ENCODE results near the gene NIT1.
A peak's percentile ranks its signal among the peaks of the same experiment; 100 is the strongest.
"Not testable (repeated sequence)": the region's sequence is repeated elsewhere in the genome, so short reads cannot be mapped to it uniquely, and the experiment has no call there.

The NIT1 gene

GRCh38 chr1:161113915-161114314, 4.0 kb upstream of the NIT1 start:
- no peak for DNase-seq

- no peak for DNase-seq
Observed at GRCh38 chr1:161114556-161114955, 3.3 kb upstream of the NIT1 start.

GRCh38 chr1:161115132-161115711, 2.7 kb upstream of the NIT1 start:
- DNase-seq = peak in 2 of 4 experiments; percentile 15 to 59

GRCh38 chr1:161115961-161116360, 1.9 kb upstream of the NIT1 start:
- DNase-seq = not testable (repeated sequence)

DNA sequence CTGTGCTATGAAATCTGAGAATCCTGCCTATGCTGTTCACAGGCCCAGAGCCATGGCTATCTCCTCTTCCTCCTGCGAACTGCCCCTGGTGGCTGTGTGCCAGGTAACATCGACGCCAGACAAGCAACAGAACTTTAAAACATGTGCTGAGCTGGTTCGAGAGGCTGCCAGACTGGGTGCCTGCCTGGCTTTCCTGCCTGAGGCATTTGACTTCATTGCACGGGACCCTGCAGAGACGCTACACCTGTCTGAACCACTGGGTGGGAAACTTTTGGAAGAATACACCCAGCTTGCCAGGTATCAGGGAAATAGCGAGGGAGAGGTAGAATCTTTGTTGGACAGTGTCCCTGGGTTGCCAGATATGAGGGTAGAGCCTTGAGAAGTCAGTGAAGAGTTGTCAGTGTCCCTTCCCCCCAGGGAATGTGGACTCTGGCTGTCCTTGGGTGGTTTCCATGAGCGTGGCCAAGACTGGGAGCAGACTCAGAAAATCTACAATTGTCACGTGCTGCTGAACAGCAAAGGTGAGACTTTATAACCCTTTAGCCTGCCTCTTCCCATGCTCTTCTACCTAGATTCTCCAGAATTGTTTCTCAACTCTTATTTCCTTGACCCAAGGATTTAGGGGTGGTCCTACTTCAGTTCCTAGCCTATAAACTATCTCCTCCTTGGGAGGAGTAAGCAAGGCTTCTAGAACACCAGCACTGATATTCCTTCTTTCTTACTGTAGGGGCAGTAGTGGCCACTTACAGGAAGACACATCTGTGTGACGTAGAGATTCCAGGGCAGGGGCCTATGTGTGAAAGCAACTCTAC, 1.4 kb downstream of the NIT1 start:
- DNase-seq = peak; percentile 44 to 74 (median 60)

GRCh38 chr1:161121042-161121650, 3.2 kb downstream of the NIT1 start:
- DNase-seq = peak; percentile 26 to 54 (median 42)

DNA sequence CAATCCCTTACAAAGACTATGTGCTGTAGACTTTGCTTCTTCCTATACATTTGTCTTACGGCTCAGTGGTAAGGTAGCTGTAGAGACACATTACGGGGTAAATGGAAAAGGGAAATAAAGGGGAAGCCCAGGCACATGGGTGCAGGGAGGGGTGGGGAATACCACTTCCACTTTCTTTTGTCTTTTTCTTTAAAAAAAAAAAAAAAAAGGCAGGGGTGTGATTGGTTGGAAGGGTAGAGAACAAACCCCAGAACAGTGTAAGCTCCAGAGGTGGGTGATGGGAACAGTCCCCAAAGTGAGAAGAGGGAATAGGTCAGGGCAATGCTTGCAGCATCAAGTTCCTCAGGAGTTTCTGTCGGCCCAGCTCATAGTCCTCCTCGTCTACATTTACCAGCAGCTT, 3.9 kb downstream of the NIT1 start:
- DNase-seq = peak; percentile 53 to 81 (median 74)

DNA sequence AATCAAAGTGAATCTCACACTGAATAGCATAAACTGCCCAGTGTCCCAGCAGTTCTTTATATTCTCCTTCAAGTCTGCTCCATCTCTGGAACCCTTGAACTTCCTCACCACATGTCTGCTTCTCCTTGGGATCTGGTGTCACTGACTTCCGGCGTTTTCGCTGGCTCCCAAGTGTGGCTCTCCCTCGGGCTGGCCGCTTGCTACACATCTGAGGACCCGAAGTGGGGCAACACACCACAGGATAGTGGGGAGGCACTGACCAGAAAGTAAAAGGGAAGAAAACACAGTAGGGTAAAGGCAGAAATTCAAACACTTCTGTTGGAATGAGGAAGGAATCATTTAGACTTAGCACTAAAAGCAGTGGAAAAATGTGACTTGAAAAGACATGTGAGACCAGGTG, 5.1 kb downstream of the NIT1 start:
- no peak for DNase-seq

DNA sequence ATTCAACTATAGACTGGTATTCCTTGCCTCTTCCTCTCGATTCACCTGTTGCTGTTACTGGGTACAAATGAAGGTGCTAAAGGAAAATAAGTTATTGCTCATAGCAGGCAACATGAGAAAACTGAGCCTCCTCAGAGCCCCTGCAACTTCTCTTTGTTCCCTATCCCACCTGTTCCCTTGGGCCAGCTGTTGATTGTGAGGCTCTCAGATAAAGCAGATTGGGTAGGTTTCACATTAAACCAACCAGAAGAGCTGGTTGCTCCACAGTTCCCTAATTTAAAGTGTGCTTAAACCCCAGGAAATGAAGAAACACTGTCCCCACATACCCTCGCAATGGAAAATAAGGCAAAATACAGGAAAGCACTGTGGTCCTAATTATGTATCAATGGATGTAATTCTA, 9.7 kb downstream of the NIT1 start:
- DNase-seq = peak in 3 of 4 experiments; percentile 29 to 45 (median 37)

- DNase-seq = no peak
Observed at GRCh38 chr1:161128591-161129420, 10.9 kb downstream of the NIT1 start.

DNA sequence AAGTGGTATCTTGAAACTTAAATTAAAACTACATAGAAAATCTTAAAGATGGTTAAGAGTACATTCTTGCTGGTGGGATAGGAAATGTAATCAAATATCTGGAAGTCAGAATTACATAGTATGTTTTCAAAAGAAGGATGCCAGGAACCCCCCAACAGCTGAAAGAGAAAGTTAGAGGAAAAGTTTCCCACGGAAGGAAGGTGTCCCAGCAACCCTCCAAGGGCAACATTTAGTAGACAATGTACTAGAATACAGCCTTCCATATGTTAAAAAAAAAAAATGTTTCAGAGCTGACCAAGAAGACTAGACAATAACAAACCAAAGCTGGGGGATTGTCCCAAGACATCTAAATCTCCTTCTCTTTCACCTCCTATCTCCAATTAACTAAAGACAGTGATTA, 12.4 kb downstream of the NIT1 start:
- no peak for DNase-seq

DNA sequence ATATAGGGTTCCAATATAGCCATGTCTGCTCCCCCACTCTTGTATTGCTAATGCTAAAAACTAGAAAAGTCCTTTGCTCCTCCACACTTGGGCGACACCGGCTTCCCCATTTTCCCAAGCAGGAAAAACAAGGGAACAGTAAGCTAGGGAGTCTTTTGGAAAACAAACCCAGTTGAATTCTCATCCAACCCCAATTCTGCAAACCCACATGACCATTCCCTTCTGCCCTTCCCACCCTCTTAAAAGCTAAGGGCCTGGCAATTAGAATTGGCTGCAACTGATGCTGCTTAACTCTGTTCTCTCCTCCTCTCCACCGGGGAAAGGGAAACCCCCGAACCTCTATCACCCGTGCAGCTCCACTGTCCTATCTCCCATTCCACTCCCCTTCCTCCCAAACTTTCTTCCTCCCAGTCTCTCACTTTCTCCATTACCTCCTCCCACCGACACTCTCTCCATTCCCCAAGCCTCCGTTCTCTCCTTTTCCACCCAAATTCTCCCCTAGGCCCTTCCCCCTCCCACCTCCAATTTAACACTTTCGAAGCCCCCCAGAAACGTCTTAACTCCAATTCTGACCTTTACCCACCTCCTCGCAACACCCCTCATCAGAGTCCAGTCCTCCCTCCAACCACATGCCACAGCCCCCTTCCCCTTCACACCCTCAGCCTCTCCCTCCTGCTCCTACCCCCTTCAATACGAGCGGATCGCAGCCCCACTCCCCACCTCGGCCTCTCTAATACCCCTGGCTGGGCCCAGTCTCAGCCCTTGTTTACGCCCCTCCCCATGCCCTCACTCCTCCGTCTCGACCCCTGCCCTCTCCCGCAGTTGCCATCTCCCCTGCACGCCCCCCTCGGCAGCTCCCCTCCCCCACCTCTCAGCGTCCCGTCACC, 13.9 kb downstream of the NIT1 start:
- DNase-seq = no peak

DNA sequence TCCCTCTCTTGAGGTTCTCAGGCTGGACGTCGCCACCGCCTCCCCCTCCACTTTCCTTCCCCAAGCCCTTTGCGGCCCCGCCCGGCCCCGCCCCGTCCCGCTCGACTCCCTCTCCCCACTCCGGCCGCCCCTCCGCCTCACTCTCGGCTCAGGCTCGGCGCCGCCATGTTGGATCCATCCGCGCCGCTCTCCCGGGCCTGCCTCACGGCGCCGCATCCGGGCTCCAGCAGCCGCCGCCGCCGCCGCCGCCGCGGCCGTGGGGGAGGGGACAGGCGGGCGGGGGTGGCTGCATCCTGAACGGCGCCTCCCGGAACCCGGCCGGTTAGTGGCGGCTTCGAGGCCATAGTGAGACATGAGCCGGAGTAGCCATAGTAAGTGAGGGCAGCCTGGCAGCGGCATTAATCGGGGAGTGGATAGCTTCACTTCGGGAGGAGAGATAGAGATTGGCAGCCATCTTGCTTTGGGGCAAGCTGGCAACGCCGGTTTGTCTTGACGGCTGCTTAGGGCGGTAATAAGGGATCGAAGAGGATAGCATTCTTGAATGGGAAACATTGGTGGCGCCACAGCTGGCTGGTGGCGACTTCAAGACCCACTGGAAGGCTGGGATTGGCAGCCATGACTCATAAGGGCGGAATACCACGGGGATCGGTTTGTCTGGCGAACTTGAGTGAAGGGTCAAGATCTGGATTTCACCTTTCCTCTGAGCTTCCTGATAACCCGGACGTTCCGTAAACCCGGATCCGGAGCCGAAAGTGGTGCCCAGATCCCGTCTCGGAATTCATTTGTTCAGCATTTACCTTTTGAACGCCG, 14.7 kb downstream of the NIT1 start, which contains the start of gene DEDD:
Gene DEDD, minus strand, starts transcription at position 258 of the 810 bp plus-strand sequence. CDS start 8,205 bp downstream, outside the sequence.
- DNase-seq = peak; percentile 92 to 97 (median 96)

DNA sequence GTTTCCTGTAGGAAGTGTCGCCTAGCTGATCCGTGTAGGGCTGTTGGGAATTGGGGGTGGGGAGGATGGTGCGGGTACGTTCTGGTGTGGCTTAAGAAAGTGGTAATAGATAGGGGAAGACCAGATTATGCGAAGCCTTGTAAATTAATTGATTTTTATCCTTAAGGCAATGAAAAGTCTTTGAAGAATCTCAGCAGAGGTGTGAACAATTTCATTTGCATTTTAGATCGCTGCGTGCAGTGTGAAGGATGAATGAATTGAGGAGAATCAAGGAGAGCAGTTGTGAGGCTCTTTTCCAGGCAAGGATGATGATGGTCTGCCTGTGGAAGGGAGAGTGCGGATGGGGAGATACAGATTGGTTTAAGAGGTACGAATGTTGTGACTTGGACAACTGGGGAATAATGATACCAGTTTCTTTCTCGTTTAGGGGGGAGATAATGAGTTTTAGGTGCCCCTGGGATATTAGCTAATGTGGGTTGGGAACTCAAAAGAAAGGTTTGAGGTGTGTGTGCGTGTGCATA, 15.4 kb downstream of the NIT1 start:
- DNase-seq = no peak

DNA sequence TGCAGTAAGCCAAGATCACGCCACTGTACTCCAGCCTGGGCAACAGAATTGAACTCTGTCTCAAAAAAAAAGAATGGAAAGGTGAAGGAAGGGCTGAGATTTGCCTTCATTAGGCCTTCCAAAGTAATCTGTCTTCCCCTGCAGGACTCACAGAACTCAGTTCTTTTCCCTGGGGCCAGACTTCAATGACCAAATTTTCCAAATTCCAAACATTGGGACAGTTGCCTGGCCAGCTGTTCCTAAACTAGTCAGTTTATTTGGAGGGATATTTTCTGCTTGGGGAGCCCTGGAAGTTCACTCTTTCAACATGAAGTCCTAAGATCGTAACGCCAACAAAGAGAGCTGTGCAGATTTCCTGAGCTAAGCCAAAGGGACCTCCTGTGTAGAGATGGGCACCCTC, 20.0 kb downstream of the NIT1 start:
- DNase-seq = no peak

- peak in 2 of 4 experiments; percentile 38 to 46 for DNase-seq
Observed at GRCh38 chr1:161138431-161138830, 20.5 kb downstream of the NIT1 start.

DNA sequence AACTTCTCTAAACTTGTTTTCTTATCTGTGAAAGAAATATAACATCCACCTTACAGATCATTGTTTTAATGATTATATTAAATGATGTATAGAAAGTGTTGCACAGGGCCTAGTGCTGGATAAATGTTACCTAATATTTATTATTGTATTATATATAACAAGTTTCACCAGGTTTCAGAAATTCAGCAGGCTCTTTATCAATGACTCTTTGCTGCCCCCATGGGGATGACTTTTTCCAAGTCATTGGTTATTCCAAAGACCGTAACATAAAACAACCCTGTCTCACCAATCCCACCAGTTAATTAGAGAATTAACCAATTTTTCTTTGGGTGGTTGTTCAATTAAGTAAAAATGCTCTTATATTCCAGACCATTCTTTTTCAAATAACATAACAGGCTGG, 21.9 kb downstream of the NIT1 start:
- DNase-seq = peak; percentile 67 to 81 (median 74)

GRCh38 chr1:161140755-161141400, 23.0 kb downstream of the NIT1 start:
- DNase-seq = no peak

DNA sequence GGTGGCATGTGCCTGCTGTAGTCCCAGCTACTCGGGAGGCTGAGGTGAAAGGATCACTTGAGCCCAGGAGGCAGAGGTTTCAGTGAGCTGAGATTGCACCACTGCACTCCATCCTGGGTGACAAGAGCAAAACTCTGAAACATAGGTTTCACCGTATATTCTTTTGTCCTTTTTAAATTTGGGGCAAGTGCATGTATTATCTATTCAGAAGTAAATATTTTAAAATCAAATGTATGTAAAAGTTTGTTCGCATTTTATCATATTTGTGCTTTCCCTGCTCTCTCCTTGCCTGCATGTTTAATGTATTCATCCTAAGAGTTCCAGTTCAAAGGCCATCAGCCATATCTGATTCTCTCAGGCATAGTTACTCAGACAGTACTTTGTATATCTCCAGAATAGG, 27.9 kb downstream of the NIT1 start:
- DNase-seq = no peak

- peak in 1 of 4 experiments; percentile 27 for DNase-seq
Observed at GRCh38 chr1:161153176-161153575, 35.3 kb downstream of the NIT1 start.

Data from suppressor macrophage (primary cell).